Fibroblast of peridontal ligament (primary cell): ENCODE measurements around the gene EFCAB11.

Experiments used
- DNase-seq: peaks from one replicate; pipeline ENCODE4 v3.0.0-alpha.2; 2010; ENCODE audit errors: extremely low read depth

Gene EFCAB11

DNA sequence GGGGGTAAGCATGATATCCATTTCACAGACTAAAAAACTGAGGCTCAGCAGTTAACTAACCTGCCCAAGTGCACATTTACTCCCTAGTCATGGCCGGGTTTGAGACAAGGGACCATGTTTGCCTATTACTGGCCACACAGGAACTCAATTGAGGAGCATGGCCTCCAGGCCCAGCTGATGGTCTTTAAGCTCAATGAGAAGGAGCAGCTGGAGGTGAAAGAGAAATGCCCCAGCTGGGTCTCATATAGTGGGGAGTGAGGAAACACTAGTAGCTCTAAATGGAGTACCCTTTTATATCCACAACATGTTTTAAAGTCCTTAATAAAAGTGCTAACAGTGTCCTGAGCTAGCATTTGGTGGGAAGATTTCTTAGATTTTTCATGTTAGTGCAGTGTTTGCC is 2.8 kb upstream of the EFCAB11 start:
- no peak for DNase-seq

- DNase-seq, result no peak
Observed at GRCh38 chr14:89956661-89957009, 2.1 kb upstream of the EFCAB11 start.

DNA sequence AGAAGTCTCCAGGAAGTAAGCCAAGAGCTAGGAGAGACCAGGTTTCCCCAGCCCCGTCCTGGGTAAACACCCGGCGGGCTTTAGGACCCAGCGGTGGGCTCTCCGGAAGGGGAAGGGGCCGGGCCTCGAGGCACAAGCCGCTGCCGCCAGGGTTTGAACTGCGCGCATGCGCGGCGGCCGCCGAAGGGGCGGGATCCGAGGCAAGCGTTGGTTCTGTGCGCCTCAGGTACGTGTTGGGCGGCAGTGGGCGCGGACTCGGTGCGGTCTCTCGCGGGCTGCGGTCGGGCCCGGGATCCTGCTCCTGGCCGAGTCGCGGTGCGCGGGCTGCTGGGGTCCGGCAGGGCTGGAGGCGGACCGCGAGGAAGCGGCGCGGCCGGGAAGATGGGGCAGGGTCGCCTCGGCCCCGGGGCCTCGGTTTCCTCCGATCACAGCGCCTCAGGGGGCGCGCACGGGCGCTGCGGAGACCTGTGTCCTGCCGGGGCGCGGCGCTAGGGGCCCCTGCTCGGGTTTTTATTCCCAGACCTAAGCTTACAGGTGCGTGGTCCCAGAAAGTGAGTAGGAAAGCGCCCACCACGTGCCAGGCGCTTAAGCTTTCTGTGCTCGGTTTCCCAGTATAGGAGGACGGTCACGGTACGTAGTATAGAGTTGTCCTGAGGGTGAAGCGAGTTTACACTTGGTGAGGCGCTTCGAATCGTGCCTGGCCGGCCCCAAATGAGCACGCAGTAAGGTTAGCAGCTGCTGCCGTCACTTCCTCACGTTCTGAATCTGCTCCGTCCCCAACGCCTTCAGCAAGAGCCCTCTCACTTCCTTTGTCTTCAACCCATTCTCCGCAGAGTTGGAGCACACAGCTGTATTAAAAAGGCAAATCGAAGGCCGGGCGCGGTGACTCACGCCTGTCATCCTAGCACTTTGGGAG is 1.5 kb upstream of the EFCAB11 start, which contains the start of gene TDP1:
Gene TDP1 (plus strand): TSS at position 183 of the 916 bp plus-strand sequence. CDS start 7,188 bp downstream, outside the sequence.
- peak; percentile 90 for DNase-seq

DNA sequence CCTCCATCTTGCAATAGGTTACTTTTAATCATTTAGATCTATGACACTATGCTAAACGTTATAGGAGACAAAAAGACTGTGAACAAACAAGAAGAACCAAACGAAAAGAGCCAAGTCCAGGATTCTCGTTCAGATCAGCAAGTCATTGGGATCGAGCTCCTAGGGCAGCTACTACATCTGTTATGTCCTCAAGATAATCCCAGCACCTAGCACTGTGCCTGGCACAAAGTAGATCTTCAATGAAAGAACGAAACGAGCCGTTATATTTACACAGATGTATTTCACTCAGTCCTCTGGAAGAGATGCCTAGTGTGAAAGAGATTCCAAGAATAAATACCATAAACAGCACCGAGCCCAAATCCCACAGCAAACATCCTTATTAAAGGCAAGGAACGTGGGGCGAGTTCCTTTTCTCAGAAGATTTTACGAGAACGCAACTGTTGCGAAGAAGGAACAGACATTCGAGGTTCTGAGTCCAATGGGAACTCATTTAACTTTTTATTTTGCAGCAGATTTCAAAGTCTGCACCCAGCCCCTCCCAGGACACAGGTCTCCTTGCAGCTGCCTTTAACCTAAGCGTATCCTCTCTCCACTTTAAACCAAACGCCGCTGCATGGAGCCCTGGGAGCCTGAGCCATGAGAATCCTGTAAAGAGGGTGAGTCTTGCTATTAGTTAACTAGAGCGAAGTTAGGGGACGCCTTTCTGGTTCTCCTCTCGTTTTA is 653 bp upstream of the EFCAB11 start:
- no peak for DNase-seq

- no peak for DNase-seq
Observed at GRCh38 chr14:89953602-89954001, 928 bp downstream of the EFCAB11 start.

DNA sequence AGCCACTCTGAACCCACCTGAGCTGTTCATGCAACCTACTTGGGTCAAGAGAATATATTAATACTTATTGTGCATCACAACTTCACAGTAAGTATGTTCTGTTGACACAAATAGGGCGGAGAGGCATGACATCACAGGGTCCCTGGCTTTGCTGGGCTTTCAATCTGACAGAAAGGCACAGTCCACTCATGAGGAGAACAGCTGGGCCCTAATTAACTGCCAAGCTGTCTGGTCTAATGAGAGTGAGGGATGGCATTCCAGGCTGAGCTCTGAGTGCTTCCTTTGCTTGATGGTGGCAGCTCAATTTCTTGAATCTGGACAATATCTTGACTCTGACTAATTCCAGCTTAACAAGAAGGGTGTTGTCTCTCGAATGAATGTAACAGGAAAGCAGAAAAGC is 2.0 kb downstream of the EFCAB11 start:
- no peak for DNase-seq

GRCh38 chr14:89947344-89947743 is 7.2 kb downstream of the EFCAB11 start:
- DNase-seq, result no peak

- DNase-seq, result no peak
Observed at GRCh38 chr14:89941830-89942377, 12.6 kb downstream of the EFCAB11 start.

DNA sequence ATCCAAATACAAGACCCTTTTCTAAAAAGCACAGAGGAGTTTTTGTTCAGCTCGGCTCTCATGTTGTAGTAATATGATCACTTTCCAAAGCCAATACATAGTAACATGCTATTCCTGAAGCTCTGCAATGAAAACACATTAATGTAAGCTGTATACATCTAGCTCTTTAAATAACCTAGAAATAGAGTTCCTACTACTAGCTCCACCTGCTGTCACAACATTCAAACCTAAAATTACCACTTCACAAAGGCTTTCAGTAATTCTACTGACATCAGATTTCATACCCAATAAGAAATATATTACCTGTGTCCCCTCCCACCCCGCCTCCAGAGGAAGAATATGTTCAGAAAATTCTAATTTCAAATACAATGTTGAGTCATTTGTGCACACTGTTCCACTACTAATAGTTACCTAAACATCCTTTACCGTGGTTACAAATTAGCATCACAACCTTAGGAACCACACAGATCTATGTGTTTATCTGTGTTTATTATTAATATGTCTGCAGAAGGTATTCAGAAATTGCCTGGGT is 17.8 kb downstream of the EFCAB11 start:
- DNase-seq, result peak; percentile 18

DNA sequence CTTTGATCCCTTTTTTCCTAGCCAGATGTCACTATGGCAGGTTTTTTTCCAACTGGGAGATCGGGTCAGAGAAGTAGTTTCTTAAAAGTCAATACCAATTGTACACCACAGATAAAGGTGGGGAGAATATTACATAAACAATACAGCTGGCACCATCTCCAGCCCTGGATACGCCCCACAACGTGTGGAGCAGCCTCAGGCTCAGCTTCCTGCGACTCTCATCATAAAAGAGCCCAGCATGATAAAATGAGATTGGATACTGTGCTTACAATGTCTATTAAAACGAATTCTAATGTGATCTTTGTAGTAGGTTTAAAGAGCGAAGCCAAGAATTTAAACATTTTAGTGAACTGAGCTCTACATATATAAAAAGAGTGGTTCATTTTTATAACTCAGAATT is 21.5 kb downstream of the EFCAB11 start:
- no peak for DNase-seq

DNA sequence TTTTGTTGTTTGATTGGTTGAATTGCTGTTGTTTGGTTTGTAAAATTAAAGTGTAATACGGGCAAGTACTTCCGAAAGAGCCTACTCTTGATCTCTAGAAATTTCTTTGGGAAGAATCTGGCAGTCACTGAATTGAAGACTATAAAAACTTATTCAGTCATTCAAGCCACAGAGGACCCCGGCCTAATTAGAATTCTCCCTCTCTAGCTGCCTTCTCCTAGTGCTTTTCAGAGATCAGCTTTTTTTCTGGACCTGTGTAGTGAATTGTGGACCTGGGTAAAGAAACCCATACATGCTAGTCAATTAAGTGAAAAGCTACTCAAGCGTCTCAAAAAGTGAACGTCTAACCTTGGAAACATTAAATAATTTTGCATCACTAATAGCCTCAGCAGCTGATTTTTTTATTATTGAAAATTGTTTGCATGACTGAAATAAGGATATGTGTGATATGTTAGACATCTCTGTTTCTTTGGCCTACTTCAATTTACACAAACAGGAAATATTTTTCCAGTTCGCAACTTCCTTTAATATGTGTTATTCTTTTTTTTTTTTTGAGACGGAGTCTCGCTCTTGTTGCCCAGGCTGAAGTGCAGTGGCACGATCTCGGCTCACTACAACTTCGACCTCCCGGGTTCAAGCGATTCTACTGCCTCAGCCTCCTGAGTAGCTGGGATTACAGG is 27.2 kb downstream of the EFCAB11 start:
- DNase-seq, result no peak

- DNase-seq, result no peak
Observed at GRCh38 chr14:89926694-89927093, 27.8 kb downstream of the EFCAB11 start.

- no peak for DNase-seq
Observed at GRCh38 chr14:89924268-89924667, 30.3 kb downstream of the EFCAB11 start.

DNA sequence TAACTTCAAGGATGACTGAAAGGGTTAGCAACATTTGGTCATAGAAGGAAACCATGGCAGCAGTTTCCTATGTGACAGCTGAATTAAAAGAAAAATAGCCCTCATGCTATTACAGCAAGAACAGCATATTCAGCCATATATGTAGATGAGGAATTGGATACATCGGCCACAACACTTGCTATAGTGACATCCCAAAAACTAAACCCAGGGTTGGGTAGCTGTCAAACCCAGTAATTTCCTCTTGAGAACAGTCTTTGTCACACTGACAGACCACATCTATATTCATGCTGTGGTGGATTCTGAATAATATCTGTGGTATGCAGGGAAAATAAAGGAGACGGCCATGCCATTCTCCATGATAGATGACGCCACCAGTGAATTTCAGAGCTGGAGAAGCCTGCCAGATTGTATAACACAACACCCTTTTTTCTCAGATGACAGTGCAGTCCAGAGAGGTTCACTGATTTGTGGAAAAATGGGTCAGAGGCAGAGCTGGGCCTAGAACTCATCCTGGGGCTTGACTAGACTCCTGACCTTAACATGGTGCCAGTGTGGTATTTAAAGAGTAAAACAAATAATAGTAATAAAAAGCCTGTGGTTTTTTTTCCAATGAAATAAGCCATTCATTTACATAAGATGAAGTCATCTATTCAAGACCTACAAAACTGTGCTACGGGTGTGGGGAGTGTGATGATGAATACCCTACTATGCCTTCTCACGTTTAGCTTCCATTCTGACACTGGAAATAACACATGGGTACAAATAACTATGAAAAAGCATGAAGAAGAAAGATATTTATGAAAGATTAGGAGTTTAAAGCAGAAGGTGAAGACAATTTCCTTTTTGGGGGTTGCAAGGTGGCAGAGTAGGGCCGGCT is 32.3 kb downstream of the EFCAB11 start:
- peak; percentile 92 for DNase-seq

- no peak for DNase-seq
Observed at GRCh38 chr14:89921346-89921745, 33.2 kb downstream of the EFCAB11 start.

GRCh38 chr14:89920056-89920455 is 34.5 kb downstream of the EFCAB11 start:
- peak; percentile 69 for DNase-seq

DNA sequence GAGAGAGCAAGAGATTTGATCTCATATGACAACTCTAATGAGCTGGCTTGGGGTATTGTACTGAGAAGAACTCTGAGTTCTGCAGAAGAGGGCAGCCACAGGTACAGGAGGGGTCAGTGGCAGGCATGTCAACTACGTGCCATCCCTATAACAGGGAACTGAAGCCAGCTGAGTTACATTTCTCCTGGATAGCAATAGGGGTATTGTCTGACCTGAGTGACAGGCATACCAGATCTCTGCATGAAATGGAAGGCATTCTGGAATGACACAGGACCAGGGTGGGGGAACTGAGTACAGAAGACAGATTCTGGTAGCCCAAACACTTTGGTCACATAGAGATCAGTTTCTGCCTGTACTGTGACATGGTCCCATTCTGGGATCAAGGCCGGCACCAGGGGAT is 35.8 kb downstream of the EFCAB11 start:
- no peak for DNase-seq

DNA sequence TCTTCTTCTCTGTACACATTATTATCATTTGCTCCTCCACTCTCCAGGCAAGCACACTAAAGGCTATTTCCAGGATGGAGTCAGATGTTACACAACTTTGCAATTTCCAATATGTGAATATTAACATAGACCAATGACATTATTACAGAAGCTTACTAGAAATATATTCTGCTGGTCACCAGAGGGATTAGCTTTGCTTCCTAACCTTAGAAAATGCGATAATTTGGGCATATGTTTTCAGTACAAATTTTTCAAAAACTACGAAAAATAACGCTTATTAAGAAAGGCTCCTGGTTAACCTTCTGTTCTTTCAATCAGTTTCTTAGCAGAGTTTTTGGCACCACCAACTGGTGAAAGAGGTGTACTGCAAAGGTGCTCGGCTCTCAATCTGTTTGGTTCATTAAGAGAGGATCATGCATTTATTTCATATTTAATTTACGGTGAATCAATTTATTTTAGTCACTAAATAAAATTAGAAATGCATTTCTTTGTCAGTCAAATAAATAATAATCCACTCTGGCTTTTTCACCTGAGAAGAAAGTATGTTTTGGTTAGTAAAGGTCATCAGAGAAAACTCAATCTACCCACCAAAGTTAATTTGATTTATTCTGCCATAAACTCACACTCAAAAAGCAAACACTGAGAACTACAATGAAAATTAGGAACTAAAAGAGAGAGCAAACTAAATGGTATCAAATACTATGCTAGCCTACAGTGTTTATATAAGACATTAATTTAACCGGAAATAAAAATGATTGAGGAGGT is 39.2 kb downstream of the EFCAB11 start:
- peak; percentile 89 for DNase-seq

- DNase-seq, result peak; percentile 96
Observed at GRCh38 chr14:89912667-89913211, 41.8 kb downstream of the EFCAB11 start.

GRCh38 chr14:89912221-89912620 is 42.3 kb downstream of the EFCAB11 start:
- DNase-seq, result no peak
